ENCODE results near the gene IER5.
"Not testable (repeated sequence)": the region's sequence is repeated elsewhere in the genome, so short reads cannot be mapped to it uniquely, and the experiment has no call there.

Gene IER5

DNA sequence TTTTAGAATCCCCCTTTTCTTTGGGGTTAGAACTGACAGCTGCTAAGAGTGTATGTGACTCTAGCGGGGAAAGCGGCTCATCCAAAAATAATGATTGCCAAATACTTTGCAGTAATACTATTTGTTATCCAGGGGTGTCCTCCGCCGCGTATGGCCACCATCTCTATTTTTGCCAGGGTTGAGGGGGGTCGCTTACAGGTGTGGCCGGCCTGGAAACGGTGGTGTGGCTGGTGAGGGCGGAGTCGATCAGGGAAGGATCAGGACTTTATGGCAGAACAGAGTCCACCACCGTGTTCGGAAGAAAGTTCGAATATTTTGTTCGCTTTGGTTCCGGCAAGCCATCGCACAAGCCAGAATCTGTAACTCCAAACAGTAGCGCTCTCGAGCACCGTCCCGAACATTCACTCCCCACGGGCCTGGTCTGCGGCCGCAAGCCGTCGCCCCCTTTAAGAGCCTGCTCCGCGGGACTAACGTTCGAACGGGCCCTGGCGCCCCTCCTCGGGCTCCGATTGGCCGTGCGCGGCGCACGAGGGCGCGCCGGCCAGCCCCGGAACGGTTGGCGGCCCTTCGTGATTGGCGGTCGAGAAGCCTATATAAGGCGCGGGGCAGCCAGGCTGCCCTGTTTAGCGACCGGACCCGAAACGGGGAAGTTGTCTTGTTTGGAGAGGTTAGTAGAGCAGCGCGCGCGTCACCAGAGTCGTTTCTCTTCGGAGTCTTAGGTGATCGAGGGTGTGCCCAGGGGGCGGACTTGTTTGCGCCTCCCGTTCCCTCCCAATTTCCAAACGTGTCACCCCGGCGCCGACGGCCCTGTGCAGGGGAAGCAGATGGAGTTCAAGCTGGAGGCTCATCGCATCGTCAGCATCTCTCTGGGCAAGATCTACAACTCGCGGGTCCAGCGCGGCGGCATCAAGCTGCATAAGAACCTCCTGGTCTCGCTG is at the start of gene IER5:
Gene IER5 (plus strand): TSS at position 622 of the 938 bp plus-strand sequence. CDS start 203 bp downstream, at position 825.
- peak within 1 kb of the TSS; percentile 94 for H3K4me3 ChIP-seq (ENCODE audit: low read depth, low read length)
- TF ChIP-seq CTCF (IDR thresholded peaks at IDR 0.05; ENCODE audit: insufficient read depth, low read depth, low read length, missing control alignments) = no peak
- DNase-seq (ENCODE audit: low read depth) = peak; percentile 99

DNA sequence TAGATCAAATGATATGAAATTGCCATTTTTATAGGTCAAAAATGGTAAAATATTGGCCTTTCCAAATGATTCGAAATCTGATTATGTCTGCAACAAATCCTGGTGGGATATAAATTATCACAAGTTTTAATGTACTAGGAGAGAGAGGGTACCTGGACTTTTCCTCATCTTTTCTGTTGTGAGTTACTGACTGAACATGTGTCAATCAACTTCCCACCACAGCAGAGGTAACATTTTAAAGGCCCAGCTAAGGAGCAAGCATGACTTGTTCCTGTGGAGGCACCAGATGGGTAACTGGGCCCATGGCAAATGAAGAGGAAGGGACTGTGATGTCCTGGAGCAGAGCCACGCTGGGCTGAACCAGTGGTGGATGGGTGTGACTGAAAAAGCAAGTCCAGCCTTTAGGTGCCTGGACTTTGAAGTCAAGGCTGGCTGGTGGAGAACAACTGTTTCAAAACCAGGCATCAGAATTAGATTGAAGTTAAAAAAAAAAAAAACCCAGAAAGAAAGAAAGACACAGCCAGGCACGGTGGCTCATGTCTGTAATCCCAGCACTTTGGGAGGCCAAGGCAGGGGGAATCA is 48.1 kb upstream of the IER5 start:
- H3K4me3 ChIP-seq (ENCODE audit: low read depth, low read length) = no peak overlapping the region
- DNase-seq (ENCODE audit: low read depth) = no peak
- no peak for TF ChIP-seq CTCF (IDR thresholded peaks at IDR 0.05; ENCODE audit: insufficient read depth, low read depth, low read length, missing control alignments)

GRCh38 chr1:181043025-181043888 is 45.2 kb upstream of the IER5 start:
- H3K4me3 ChIP-seq (ENCODE audit: low read depth, low read length) = no peak overlapping the region
- DNase-seq (ENCODE audit: low read depth) = no peak
- no peak for TF ChIP-seq CTCF (IDR thresholded peaks at IDR 0.05; ENCODE audit: insufficient read depth, low read depth, low read length, missing control alignments)

GRCh38 chr1:181044449-181044966 is 44.0 kb upstream of the IER5 start:
- H3K4me3 ChIP-seq (ENCODE audit: low read depth, low read length) = peak overlapping the region; percentile 33
- TF ChIP-seq CTCF (IDR thresholded peaks at IDR 0.05; ENCODE audit: insufficient read depth, low read depth, low read length, missing control alignments) = no peak
- DNase-seq (ENCODE audit: low read depth) = peak; percentile 71

- not testable (repeated sequence) for H3K4me3 ChIP-seq (ENCODE audit: low read depth, low read length); DNase-seq (ENCODE audit: low read depth)
These were observed 42.6 kb upstream of the IER5 start for GRCh38 chr1:181045946-181046345.

DNA sequence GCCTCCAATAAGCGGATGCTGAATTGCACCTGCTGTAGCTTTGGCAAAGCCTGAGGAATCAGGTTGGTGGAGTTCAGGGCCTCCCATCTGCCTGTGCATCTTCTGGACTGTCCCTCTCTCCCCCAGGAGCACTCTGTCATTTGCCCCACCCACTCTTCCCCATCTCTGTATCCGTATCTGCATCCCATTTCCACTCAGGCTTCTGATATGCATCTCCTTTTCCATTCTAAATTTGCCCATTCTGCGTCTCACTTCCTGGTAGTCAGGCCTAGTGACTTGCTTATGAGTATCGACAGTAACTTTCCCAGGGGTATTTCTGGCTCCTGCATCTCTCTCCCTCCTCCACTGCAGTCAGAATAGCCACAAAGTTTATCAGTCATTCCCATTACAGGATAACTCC is 39.1 kb upstream of the IER5 start:
- no peak overlapping the region for H3K4me3 ChIP-seq (ENCODE audit: low read depth, low read length)
- DNase-seq (ENCODE audit: low read depth) = no peak
- no peak for TF ChIP-seq CTCF (IDR thresholded peaks at IDR 0.05; ENCODE audit: insufficient read depth, low read depth, low read length, missing control alignments)

Measured in GM12865 (cell line).